HCT116 (cell line): ENCODE results near the gene VCAM1. TPM values are rescaled to one million over a fixed set of nuclear protein-coding genes. Genes with fewer than 3 reads are reported as not detected.

Experiments
- ATAC-seq: fragments of 200-7000 bp; cut with Tn5 transposase; 2 replicates; pipeline ENCODE4 v1.9.1; 2020; ENCODE audit warnings: mild to moderate bottlenecking, moderate library complexity
- BruUV-seq: library from RNA; stranded (reverse); fragments of 400-500 nt; replicated peaks from 2 replicates; lab custom pipeline; 2021; lab: Mats Ljungman, UMichigan
- CTCF ChIA-PET: fragments of 300-600 bp; sonication (Branson Sonifier 250); formaldehyde crosslinking; loops from one replicate; lab custom pipeline; 2021; ENCODE audit warnings: antibody characterized with exemption; lab: Charles Lee
- POLR2A ChIA-PET: fragments of 300-600, 350-600 bp; sonication (Branson Sonifier 250); formaldehyde crosslinking; loops from one replicate; lab custom pipeline; 2021; ENCODE audit warnings: antibody characterized with exemption; lab: Charles Lee
- RAD21 ChIA-PET, 2 experiments: fragments of 300-600 bp; sonication (Branson Sonifier 250); formaldehyde crosslinking; loops; one replicate each; lab custom pipeline; 2023; ENCODE audit warnings: low total read pairs in 2 of 2; ENCODE audit not compliant: uncharacterized antibody in 2 of 2, unreplicated experiment in 2 of 2, low non-redundant PET in 1 of 2; lab: Charles Lee
- DNase-seq: peaks from one replicate; pipeline ENCODE4 v3.0.0-alpha.2; 2010; ENCODE audit warnings: low read depth, low spot score
- H2AFZ ChIP-seq: fragments of 200-600 bp; shearing (Covaris generic), sonication (generic); 2 replicates; pipeline ENCODE4 v1.6.1; 2017; ENCODE audit warnings: low read depth, mixed run types, mixed read lengths, antibody characterized with exemption, low read length; ENCODE audit not compliant: poor library complexity, severe bottlenecking
- H3K27ac ChIP-seq: 2 replicates; pipeline ENCODE4 v1.5.1; 2012; ENCODE audit warnings: low read depth, low read length
- H3K27me3 ChIP-seq: fragments of 200-600 bp; sonication (generic); 2 replicates; pipeline ENCODE4 v1.6.1; 2016; ENCODE audit warnings: mixed run types, low read length, mixed read lengths; ENCODE audit not compliant: insufficient read depth
- H3K36me3 ChIP-seq, 2 experiments: fragments of 200-500 bp in 1 of 2; fragments of 200-600 bp in 1 of 2; sonication (Bioruptor generic) in 1 of 2; sonication (generic) in 1 of 2; 2 replicates each; pipeline versions ENCODE4 v1.5.1 to v1.6.1; 2014 to 2016; ENCODE audit warnings: low read length in 2 of 2, inconsistent platforms in 1 of 2, mixed read lengths in 1 of 2, mixed run types in 1 of 2; ENCODE audit not compliant: insufficient read depth in 2 of 2, control insufficient read depth in 1 of 2
- H3K4me1 ChIP-seq, 2 experiments: fragments of 200-600 bp in 1 of 2; sonication (generic) in 1 of 2; 2 replicates each; pipeline versions ENCODE4 v1.5.1 to v1.6.1; 2012 to 2017; ENCODE audit warnings: low read length in 2 of 2, inconsistent platforms in 1 of 2, mild to moderate bottlenecking in 1 of 2, mixed read lengths in 1 of 2, mixed run types in 1 of 2, moderate library complexity in 1 of 2; ENCODE audit not compliant: insufficient read depth in 2 of 2, control insufficient read depth in 1 of 2
- H3K4me2 ChIP-seq: fragments of 200-600 bp; sonication (generic); 2 replicates; pipeline ENCODE4 v1.6.1; 2017; ENCODE audit warnings: mixed run types, low read length, mixed read lengths
- H3K4me3 ChIP-seq, 2 experiments: fragments of 200-600 bp in 1 of 2; sonication (generic) in 1 of 2; replicated peaks in 1 of 2; 2 replicates each; pipeline ENCODE4 v1.5.1; 2011 to 2016; ENCODE audit warnings: low read length in 2 of 2, control low read depth in 1 of 2, low read depth in 1 of 2, mild to moderate bottlenecking in 1 of 2, mixed read lengths in 1 of 2, mixed run types in 1 of 2
- H3K79me2 ChIP-seq: fragments of 200-600 bp; sonication (generic); 2 replicates; pipeline ENCODE4 v1.6.1; 2017; ENCODE audit warnings: mild to moderate bottlenecking, mixed run types, low read length, moderate library complexity, mixed read lengths; ENCODE audit not compliant: insufficient read depth
- H3K9ac ChIP-seq: fragments of 200-600 bp; sonication (generic); 2 replicates; pipeline ENCODE4 v1.6.1; 2016; ENCODE audit warnings: low read length, mixed read lengths
- H3K9me2 ChIP-seq: fragments of 200-600 bp; sonication (generic), shearing (Covaris generic); 2 replicates; pipeline ENCODE4 v1.6.1; 2017; ENCODE audit warnings: mixed run types, mild to moderate bottlenecking, moderate library complexity; ENCODE audit not compliant: insufficient read depth
- H3K9me3 ChIP-seq, 2 experiments: fragments of 200-500 bp in 1 of 2; fragments of 200-600 bp in 1 of 2; sonication (Bioruptor generic) in 1 of 2; sonication (generic) in 1 of 2; 2 replicates each; pipeline ENCODE4 v1.6.1; 2014 to 2017; ENCODE audit warnings: low read length in 2 of 2, mixed read lengths in 2 of 2, inconsistent platforms in 1 of 2, low read depth in 1 of 2, mild to moderate bottlenecking in 1 of 2, mixed run types in 1 of 2, moderate library complexity in 1 of 2; ENCODE audit not compliant: control insufficient read depth in 1 of 2, insufficient read depth in 1 of 2
- H4K20me1 ChIP-seq: fragments of 200-600 bp; sonication (generic), shearing (Covaris generic); 2 replicates; pipeline ENCODE4 v1.6.1; 2017; ENCODE audit warnings: mixed run types, mild to moderate bottlenecking, moderate library complexity; ENCODE audit not compliant: insufficient read depth
- ATF3 ChIP-seq: IDR thresholded peaks from 2 replicates; pipeline ENCODE4 v1.6.1; 2012
- CEBPB ChIP-seq: IDR thresholded peaks from 2 replicates; pipeline ENCODE4 v1.6.1; 2012; ENCODE audit warnings: low read depth
- EZH2phosphoT487 ChIP-seq: fragments of 200-600 bp; IDR thresholded peaks from 2 replicates; pipeline ENCODE4 v1.6.1; 2018; ENCODE audit warnings: antibody characterized with exemption, borderline replicate concordance
- RAD21 ChIP-seq: IDR thresholded peaks from 2 replicates; pipeline ENCODE4 v1.6.1; 2012; ENCODE audit warnings: low read depth, mild to moderate bottlenecking
- SIN3A ChIP-seq: IDR thresholded peaks from 2 replicates; pipeline ENCODE4 v1.6.1; 2012; ENCODE audit warnings: low read depth
- SP1 ChIP-seq: IDR thresholded peaks from 2 replicates; pipeline ENCODE4 v1.6.1; 2012; ENCODE audit warnings: low read depth
- ZBTB33 ChIP-seq: IDR thresholded peaks from 2 replicates; pipeline ENCODE4 v1.6.1; 2011; ENCODE audit warnings: mild to moderate bottlenecking, low read length, moderate library complexity; ENCODE audit not compliant: insufficient replicate concordance; ENCODE audit errors: extremely low read depth
- ZFX ChIP-seq: fragments of 450-650 bp; IDR thresholded peaks from 2 replicates; pipeline ENCODE4 v1.6.1; 2017
- intact Hi-C: fragments of 100-400 bp; cut with micrococcal nuclease; formaldehyde crosslinking; loops from 2 replicates; pipeline ENCODE4 v1.10.0; 2022
- total RNA-seq: library from RNA; stranded (reverse); gene quantifications from one replicate; pipeline ENCODE4 v1.2.1, GENCODE V29; 2021; ENCODE audit not compliant: unreplicated experiment
- TF ChIP-seq, protein P1 (sequence below), 3 experiments: fragments of 200-600 bp in 1 of 3; sonication (generic) in 1 of 3; IDR thresholded peaks in 2 of 3; conservative IDR thresholded peaks in 1 of 3; 2 replicates each; pipeline ENCODE4 v1.5.1; 2012 to 2017; ENCODE audit warnings: low read depth in 2 of 3, low read length in 2 of 3, antibody characterized with exemption in 1 of 3, borderline replicate concordance in 1 of 3, control low read depth in 1 of 3, mild to moderate bottlenecking in 1 of 3, mixed read lengths in 1 of 3, mixed run types in 1 of 3, moderate library complexity in 1 of 3; ENCODE audit not compliant: insufficient read depth in 1 of 3
- TF ChIP-seq, protein P2 (sequence below): IDR thresholded peaks from 2 replicates; pipeline ENCODE4 v1.6.1; 2012

Gene VCAM1
- total RNA-seq, 1 experiment from 2014 or later: 0.17 TPM

- Histone ChIP-seq H3K4me1 (peaks cover 0 to 7% of the 10 kb centered on the region in 2 experiments; a peak in 2 of 4 replicates), H2AFZ (no peak overlapping the region), H3K79me2 (no peaks in the 10 kb centered on the region), H3K9me2 (no peaks in the 10 kb centered on the region), H3K9ac (no peak overlapping the region), H3K36me3 (no peaks in the 10 kb centered on the region), H3K27me3 (no peaks in the 10 kb centered on the region), H3K4me2 (no peak overlapping the region), H3K9me3 (no peaks in the 10 kb centered on the region), H3K4me3 (no peak overlapping the region), H4K20me1 (no peaks in the 10 kb centered on the region), H3K27ac (no peak overlapping the region)
- BruUV-seq: no TSS peak
- intact Hi-C loops: no loop called here
- ChIA-PET CTCF (no interaction called here), POLR2A (no interaction called here), RAD21 (no interaction called here)
- no peak for ATAC-seq
- no peak for TF ChIP-seq CEBPB
- TF ChIP-seq, protein P1, sequence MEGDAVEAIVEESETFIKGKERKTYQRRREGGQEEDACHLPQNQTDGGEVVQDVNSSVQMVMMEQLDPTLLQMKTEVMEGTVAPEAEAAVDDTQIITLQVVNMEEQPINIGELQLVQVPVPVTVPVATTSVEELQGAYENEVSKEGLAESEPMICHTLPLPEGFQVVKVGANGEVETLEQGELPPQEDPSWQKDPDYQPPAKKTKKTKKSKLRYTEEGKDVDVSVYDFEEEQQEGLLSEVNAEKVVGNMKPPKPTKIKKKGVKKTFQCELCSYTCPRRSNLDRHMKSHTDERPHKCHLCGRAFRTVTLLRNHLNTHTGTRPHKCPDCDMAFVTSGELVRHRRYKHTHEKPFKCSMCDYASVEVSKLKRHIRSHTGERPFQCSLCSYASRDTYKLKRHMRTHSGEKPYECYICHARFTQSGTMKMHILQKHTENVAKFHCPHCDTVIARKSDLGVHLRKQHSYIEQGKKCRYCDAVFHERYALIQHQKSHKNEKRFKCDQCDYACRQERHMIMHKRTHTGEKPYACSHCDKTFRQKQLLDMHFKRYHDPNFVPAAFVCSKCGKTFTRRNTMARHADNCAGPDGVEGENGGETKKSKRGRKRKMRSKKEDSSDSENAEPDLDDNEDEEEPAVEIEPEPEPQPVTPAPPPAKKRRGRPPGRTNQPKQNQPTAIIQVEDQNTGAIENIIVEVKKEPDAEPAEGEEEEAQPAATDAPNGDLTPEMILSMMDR (IDR thresholded peaks at IDR 0.05 in 2 of 3, conservative IDR thresholded peaks at IDR 0.05 in 1 of 3; ENCODE audit: borderline replicate concordance in 1 of 3, insufficient read depth in 1 of 3, low read depth in 2 of 3, low read length in 2 of 3): no peak
- TF ChIP-seq ZBTB33: no peak
- no peak for TF ChIP-seq SP1
- TF ChIP-seq EZH2phosphoT487: no peak
- no peak for TF ChIP-seq RAD21
- no peak for TF ChIP-seq ATF3
- TF ChIP-seq, protein P2, sequence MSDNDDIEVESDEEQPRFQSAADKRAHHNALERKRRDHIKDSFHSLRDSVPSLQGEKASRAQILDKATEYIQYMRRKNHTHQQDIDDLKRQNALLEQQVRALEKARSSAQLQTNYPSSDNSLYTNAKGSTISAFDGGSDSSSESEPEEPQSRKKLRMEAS: no peak
- TF ChIP-seq ZFX: no peak
- no peak for TF ChIP-seq SIN3A
- no peak for DNase-seq
Measured at GRCh38 chr1:100714599-100714998, 4.9 kb upstream of the VCAM1 start.
